Measurements from ENCODE around the gene SPAAR.
"Not testable (repeated sequence)": the region's sequence is repeated elsewhere in the genome, so short reads cannot be mapped to it uniquely, and the experiment has no call there.

Gene SPAAR

DNA sequence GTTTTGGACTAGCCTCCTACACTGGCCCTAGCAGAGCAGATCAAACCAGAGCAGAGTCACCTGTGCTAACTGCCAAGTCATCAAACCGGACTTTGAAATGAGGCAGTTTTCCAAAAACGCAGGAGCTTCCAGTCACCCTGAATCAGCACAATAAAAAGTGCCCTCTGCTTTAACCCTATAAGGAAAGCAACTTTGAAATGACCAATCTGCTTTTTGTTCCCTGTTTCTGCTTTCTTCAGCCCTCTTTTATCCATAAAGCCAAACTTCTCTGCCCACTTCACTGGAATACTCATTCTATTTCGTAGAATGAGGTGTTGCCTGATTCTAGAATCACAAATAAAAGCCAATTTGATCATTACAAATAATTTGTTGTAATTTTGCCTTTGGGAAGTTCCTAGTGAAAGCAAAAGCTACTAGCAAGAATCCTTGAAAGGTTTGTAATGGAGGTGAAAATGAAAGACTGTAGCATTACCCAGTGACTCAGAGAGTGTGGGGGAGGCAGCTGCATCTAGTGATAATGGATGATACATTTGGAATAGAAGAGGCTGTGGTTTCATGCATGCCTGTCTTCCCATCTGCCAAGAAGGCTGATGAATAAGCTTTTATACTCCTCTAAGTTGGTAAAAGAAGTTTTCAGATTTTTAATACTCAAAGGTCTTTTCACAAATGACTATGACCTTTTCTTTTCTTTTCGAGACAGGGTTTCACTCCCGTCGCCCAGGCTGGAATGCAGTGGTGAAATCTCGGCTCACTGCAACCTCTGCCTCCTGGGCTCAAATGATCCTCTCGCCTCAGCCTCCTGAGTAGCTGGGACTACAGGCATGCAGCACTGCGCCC lies 14.9 kb downstream of the SPAAR start:
- DNase-seq: peak; percentile 93

DNA sequence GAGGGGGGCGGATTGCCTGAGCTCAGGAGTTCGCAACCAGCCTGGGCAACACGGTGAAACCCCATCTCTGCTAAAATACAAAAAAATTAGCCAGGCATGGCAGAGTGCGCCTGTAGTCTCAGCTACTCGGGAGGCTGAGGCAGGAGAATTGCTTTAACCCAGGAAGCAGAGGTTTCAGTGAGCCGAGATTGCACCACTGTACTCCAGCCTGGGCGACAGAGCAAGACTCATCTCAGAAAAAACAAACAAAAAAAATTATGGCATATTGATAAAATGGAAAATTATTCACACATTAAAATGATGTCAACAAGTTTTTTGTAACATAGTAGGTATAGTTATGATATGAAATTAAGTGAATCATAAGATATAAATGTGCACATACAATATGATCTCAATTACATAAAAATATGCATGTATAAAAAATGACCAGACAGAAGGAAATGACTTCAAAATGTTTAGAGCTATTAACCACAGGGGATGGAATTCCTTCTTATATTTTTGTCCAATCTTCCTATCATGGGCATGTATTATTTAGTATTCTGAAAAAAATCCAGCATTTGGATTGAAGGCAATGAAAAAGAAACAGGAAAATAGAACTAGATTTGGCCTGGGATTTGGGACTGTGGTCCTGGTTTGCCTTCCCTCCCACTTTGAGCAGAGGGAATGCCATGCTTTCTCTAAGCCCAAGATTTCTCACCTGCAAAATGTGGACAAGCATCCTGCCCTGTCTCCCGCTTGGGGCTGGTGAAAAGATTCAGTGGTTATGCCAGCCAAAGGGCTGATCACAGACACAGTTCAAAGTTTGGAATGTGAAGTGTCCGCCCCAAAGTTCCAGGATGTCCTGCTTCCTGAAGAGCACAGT lies 19.5 kb downstream of the SPAAR start:
- DNase-seq: no peak

DNA sequence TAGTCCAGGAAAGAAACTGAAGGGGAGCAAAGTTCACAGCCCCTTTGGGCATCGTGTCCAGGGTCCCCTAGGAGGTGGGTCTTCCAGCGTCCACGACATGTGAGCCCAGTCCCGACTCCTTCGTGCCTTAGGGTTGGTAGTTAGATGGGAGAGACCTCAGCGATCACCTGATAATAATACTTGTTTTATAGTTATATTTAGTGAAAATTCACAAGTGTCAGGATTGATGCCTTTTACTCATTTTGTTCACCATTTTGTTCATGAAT lies 20.1 kb downstream of the SPAAR start:
- DNase-seq: no peak

DNA sequence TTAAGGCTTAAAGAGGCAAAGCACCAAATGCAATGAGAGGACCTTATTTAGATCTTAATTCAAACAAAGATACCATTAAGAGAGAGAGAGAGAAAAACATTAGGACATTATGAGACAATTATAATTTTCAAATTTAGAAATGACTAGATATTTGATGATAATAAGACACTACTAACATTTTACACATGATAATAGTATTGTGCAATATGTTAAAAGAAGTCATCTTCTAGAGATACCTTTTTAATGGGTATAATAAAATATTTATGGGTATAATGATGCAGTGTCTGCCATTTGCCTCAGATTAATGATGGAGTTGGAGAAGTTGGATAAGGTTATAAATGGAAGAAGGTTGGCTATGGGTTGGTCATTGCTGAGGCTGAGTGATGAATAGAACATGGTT lies 21.2 kb downstream of the SPAAR start:
- no peak for DNase-seq

DNA sequence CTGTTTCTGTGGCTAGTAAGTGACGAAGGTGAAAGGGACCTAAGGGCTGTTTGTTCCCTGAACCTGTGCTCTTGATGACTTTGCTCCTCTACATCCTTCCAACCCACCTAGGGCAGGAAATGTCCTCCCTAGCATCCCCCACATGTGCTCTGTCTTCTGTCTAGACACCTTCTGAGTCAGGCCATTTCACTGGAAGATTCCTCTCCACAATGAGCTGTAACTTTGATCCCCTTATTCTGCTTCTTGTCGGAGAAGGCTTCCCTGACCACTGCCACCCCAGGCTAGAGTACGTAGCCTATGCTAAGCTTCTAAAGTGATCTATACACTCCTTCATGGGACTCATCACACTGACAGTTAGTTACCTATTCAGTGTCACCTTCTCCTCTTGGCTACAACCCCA lies 21.7 kb downstream of the SPAAR start:
- no peak for DNase-seq

GRCh38 chr9:35932735-35933134 lies 23.4 kb downstream of the SPAAR start:
- no peak for DNase-seq

DNA sequence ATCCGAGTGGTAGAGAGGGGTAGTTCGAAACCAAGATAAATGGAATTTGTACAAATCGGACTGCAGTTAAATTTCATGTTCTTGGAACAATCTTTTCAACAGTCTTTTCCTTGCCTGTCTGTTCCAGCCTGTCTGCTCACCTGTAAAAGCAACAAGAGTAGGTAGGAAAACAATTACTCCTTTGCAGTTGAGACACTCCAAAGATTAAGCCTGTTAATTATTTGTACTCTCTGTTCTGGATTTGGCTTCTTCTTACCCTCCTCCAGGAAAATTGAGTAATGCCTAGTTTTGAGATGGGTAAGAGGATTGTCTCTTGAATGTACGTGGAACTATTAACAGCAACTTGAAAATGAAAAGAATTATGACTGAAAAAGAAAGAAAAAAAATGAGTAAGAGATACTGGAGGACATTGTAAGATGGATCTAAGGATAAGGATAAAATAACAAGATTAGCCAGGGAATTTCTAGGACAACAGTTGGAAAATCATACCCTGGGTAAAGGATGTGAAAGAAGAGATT lies 24.3 kb downstream of the SPAAR start:
- no peak for DNase-seq

DNA sequence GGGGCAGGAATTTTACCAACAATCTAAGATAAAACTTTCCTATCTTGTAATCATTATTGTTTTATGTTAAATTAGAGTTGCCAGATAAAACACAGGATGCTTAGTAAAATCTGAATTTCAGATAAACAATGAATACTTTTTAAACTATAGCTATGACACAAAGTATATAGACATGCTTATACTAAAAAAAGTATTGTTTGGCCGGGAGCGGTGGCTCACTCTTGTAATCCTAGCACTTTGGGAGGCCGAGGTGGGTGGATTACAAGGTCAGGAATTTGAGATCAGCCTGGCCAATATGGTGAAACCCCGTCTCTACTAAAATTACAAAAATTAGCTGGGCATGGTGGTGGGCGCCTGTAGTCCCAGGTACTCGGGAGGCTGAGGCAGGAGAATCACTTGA lies 24.8 kb downstream of the SPAAR start:
- DNase-seq: not testable (repeated sequence)

GRCh38 chr9:35935261-35935660 lies 26.0 kb downstream of the SPAAR start:
- no peak for DNase-seq

GRCh38 chr9:35935755-35936509 lies 26.6 kb downstream of the SPAAR start:
- DNase-seq: peak; percentile 84

GRCh38 chr9:35937227-35937626 lies 27.9 kb downstream of the SPAAR start:
- peak; percentile 65 for DNase-seq

- no peak for DNase-seq
Observed at GRCh38 chr9:35938474-35939356, 29.4 kb downstream of the SPAAR start.

GRCh38 chr9:35939679-35940250 lies 30.5 kb downstream of the SPAAR start:
- DNase-seq: no peak

GRCh38 chr9:35940458-35941407 lies 31.4 kb downstream of the SPAAR start:
- DNase-seq: no peak

GRCh38 chr9:35942286-35942685 lies 33.0 kb downstream of the SPAAR start:
- no peak for DNase-seq

DNA sequence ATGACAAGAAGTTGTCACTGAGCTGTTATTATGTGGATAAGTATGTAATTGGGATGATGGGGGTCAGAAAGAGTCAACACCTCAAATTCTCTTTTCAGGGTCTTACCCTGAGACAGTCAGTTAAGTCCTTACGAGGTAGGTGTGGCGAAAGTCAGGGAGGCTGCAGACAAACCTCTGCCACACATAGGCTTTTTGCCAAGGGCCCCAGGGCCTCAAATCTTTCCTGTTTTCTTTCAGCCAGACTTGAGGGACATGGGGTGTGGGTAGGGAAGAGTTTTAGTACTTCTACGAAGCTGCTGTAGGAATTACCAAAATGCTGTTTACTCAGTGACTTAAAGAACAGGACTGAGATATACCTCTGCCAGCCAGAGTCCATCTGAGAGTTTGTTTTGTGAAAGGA lies 34.9 kb downstream of the SPAAR start:
- no peak for DNase-seq

DNA sequence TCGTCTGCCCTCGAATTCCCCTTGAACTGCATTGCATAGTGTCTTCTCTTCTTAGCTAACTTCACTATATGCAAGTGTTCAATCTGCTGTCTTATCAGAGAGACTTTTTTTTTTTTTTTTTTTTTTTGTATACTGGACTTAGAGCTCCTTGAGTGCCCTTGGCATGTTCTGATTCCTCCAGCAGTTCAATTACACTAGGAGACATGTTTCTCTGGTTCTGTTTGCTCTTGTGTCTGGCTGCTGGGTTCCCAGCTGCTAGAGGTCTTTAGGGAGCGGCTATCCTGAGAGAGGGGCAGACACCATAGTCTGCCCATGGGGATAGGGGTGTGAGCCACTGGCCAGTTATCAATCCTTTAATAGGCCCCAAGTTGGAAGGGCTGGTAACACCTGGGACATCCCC lies 35.6 kb downstream of the SPAAR start:
- DNase-seq: no peak

GRCh38 chr9:35945341-35946018 lies 36.2 kb downstream of the SPAAR start:
- peak; percentile 89 for DNase-seq

GRCh38 chr9:35948451-35948850 lies 39.2 kb downstream of the SPAAR start:
- no peak for DNase-seq

- no peak for DNase-seq
Observed at GRCh38 chr9:35948901-35949318, 39.6 kb downstream of the SPAAR start.

Measured in EL (cell line).